H1 (cell line): Measurements from ENCODE around the gene BFSP2. TPM values are rescaled to one million over a fixed set of nuclear protein-coding genes. Genes with fewer than 3 reads are reported as not detected.

Experiments
- CTCF ChIA-PET: fragments of 300-600 bp; sonication (Branson Sonifier 250); formaldehyde crosslinking; loops from one replicate; lab custom pipeline; 2021; ENCODE audit not compliant: partially characterized antibody; lab: Charles Lee
- POLR2A ChIA-PET: fragments of 300-600 bp; sonication (Branson Sonifier 250); formaldehyde crosslinking; loops from one replicate; lab custom pipeline; 2021; ENCODE audit warnings: inconsistent platforms; ENCODE audit not compliant: partially characterized antibody; lab: Charles Lee
- DNase-seq, 2 experiments: peaks; one replicate each; pipeline versions ENCODE4 v3.0.0 to v3.0.0-alpha.2; 2010 to 2022; ENCODE audit warnings: low spot score in 2 of 2, low read depth in 1 of 2, mixed read lengths in 1 of 2
- FAIRE-seq: peaks from 2 replicates; lab custom pipeline; 2011; peaks lifted over from hg19 to GRCh38; lab: Jason Lieb, UNC
- H2AFZ ChIP-seq: 2 replicates; pipeline ENCODE4 v1.8.1; 2012; ENCODE audit warnings: low read length, inconsistent platforms
- H2AK5ac ChIP-seq: 2 replicates; pipeline ENCODE4 v1.6.1; 2013; ENCODE audit warnings: low read depth, low read length
- H2BK120ac ChIP-seq: replicated peaks from 2 replicates; pipeline ENCODE3; 2013; ENCODE audit warnings: low read depth, low read length, inconsistent platforms
- H2BK12ac ChIP-seq: 2 replicates; pipeline ENCODE4 v1.6.1; 2013; ENCODE audit warnings: low read depth, low read length
- H2BK15ac ChIP-seq: 2 replicates; pipeline ENCODE4 v1.6.1; 2013; ENCODE audit warnings: low read length
- H2BK20ac ChIP-seq: 2 replicates; pipeline ENCODE4 v1.6.1; 2013; ENCODE audit warnings: low read length
- H2BK5ac ChIP-seq: 2 replicates; pipeline ENCODE4 v1.6.1; 2013; ENCODE audit warnings: low read depth, low read length
- H3K14ac ChIP-seq: 2 replicates; pipeline ENCODE4 v1.6.1; 2013; ENCODE audit warnings: inconsistent platforms; ENCODE audit not compliant: insufficient read length
- H3K18ac ChIP-seq: 2 replicates; pipeline ENCODE4 v1.6.1; 2013; ENCODE audit warnings: low read length; ENCODE audit errors: extremely low read depth
- H3K23ac ChIP-seq: 2 replicates; pipeline ENCODE4 v1.6.1; 2013; ENCODE audit warnings: inconsistent platforms; ENCODE audit not compliant: insufficient read length
- H3K23me2 ChIP-seq: 2 replicates; pipeline ENCODE4 v1.6.1; 2013; ENCODE audit warnings: low read depth, low read length
- H3K27ac ChIP-seq: 2 replicates; pipeline ENCODE4 v1.6.1; 2011; ENCODE audit warnings: low read depth, low read length, inconsistent platforms
- H3K27me3 ChIP-seq, 4 experiments: replicated peaks in 1 of 4; 1 replicate in 1 of 4; 2 replicates in 3 of 4; pipeline versions ENCODE4 v1.6.1 to v1.8.1; 2011 to 2013; ENCODE audit warnings: low read length in 3 of 4, mild to moderate bottlenecking in 3 of 4, inconsistent platforms in 2 of 4, mixed read lengths in 2 of 4, moderate library complexity in 1 of 4; ENCODE audit not compliant: control insufficient read depth in 3 of 4, insufficient read depth in 3 of 4; ENCODE audit errors: extremely low read depth in 1 of 4
- H3K36me3 ChIP-seq, 4 experiments: 2 replicates each; pipeline versions ENCODE4 v1.6.1 to v1.8.1; 2011 to 2013; ENCODE audit warnings: mild to moderate bottlenecking in 4 of 4, low read length in 3 of 4, moderate library complexity in 2 of 4, control low read depth in 1 of 4, inconsistent platforms in 1 of 4; ENCODE audit not compliant: insufficient read depth in 4 of 4, control insufficient read depth in 2 of 4
- H3K4ac ChIP-seq: replicated peaks from 2 replicates; pipeline ENCODE3; 2013; ENCODE audit warnings: low read length, low read depth, mixed read lengths, inconsistent platforms; ENCODE audit not compliant: insufficient read length
- H3K4me1 ChIP-seq, 4 experiments: replicated peaks in 1 of 4; 1 replicate in 1 of 4; 2 replicates in 3 of 4; pipeline versions ENCODE4 v1.6.1 to v1.8.1; 2011 to 2013; ENCODE audit warnings: low read length in 3 of 4, inconsistent platforms in 2 of 4, mixed read lengths in 1 of 4; ENCODE audit not compliant: insufficient read depth in 4 of 4, control insufficient read depth in 3 of 4
- H3K4me2 ChIP-seq, 2 experiments: 2 replicates each; pipeline versions ENCODE4 v1.6.1 to v1.8.1; 2011 to 2013; ENCODE audit warnings: low read depth in 2 of 2, low read length in 2 of 2, control low read depth in 1 of 2, inconsistent platforms in 1 of 2, mild to moderate bottlenecking in 1 of 2; ENCODE audit not compliant: insufficient read depth in 1 of 2
- H3K4me3 ChIP-seq, 4 experiments: fragments of 200-600, 300-600 bp in 1 of 4; sonication (generic), shearing (Covaris generic), sonication (Bioruptor Twin) in 1 of 4; 2 replicates each; pipeline versions ENCODE4 v1.5.1 to v1.8.1; 2011 to 2016; ENCODE audit warnings: low read length in 4 of 4, low read depth in 3 of 4, control low read depth in 2 of 4, inconsistent platforms in 2 of 4, mild to moderate bottlenecking in 2 of 4, mixed read lengths in 1 of 4, moderate library complexity in 1 of 4; ENCODE audit not compliant: insufficient read depth in 2 of 4; ENCODE audit errors: extremely low read depth in 1 of 4
- H3K56ac ChIP-seq: replicated peaks from 2 replicates; pipeline ENCODE3; 2013; ENCODE audit warnings: low read depth, mild to moderate bottlenecking, mixed read lengths, low read length, inconsistent platforms; ENCODE audit not compliant: insufficient read length
- H3K79me1 ChIP-seq: 2 replicates; pipeline ENCODE4 v1.6.1; 2013; ENCODE audit warnings: low read depth, low read length, control low read depth
- H3K79me2 ChIP-seq, 2 experiments: 2 replicates each; pipeline versions ENCODE4 v1.6.1 to v1.8.1; 2012 to 2013; ENCODE audit warnings: low read length in 2 of 2, mild to moderate bottlenecking in 2 of 2, inconsistent platforms in 1 of 2; ENCODE audit not compliant: insufficient read depth in 2 of 2, control insufficient read depth in 1 of 2
- H3K9ac ChIP-seq, 4 experiments: replicated peaks in 1 of 4; 1 replicate in 1 of 4; 2 replicates in 3 of 4; pipeline versions ENCODE4 v1.6.1 to v1.8.1; 2011 to 2013; ENCODE audit warnings: low read depth in 3 of 4, low read length in 3 of 4, control low read depth in 2 of 4, mild to moderate bottlenecking in 2 of 4, moderate library complexity in 2 of 4, inconsistent platforms in 1 of 4; ENCODE audit errors: extremely low read depth in 1 of 4
- H3K9me3 ChIP-seq, 2 experiments: 2 replicates each; pipeline versions ENCODE4 v1.6.1 to v1.8.1; 2012 to 2013; ENCODE audit warnings: mild to moderate bottlenecking in 2 of 2, moderate library complexity in 2 of 2, control low read depth in 1 of 2, inconsistent platforms in 1 of 2, low read depth in 1 of 2, low read length in 1 of 2, mixed read lengths in 1 of 2; ENCODE audit not compliant: insufficient read depth in 2 of 2
- H4K20me1 ChIP-seq, 2 experiments: replicated peaks in 1 of 2; 2 replicates each; pipeline versions ENCODE3 to v1.8.1; 2011 to 2013; ENCODE audit warnings: inconsistent platforms in 2 of 2, low read length in 2 of 2, mild to moderate bottlenecking in 1 of 2; ENCODE audit not compliant: insufficient read depth in 2 of 2, control insufficient read depth in 1 of 2
- H4K5ac ChIP-seq: 2 replicates; pipeline ENCODE4 v1.6.1; 2013; ENCODE audit warnings: low read length, low read depth, mixed read lengths, inconsistent platforms; ENCODE audit not compliant: insufficient read length
- H4K8ac ChIP-seq: 2 replicates; pipeline ENCODE4 v1.8.0; 2013; ENCODE audit warnings: mild to moderate bottlenecking, moderate library complexity, low read length, inconsistent platforms; ENCODE audit not compliant: insufficient read depth; ENCODE audit errors: extremely low read depth
- H4K91ac ChIP-seq: replicated peaks from 2 replicates; pipeline ENCODE3; 2013; ENCODE audit warnings: low read length, mixed read lengths, inconsistent platforms; ENCODE audit not compliant: insufficient read length
- BCL11A ChIP-seq, 2 experiments: IDR thresholded peaks; one replicate each; pipeline ENCODE4 v1.6.1; 2011; ENCODE audit warnings: low read depth in 2 of 2, low read length in 2 of 2, mild to moderate bottlenecking in 2 of 2
- BRCA1 ChIP-seq: IDR thresholded peaks from 2 replicates; pipeline ENCODE4 v1.6.1; 2012; ENCODE audit warnings: low read depth, low read length, improper control_type of control experiment
- CBX8 ChIP-seq: fragments of 300-800, 300-1000 bp; sonication (generic); IDR thresholded peaks from 2 replicates; pipeline ENCODE4 v1.7.1; 2016; ENCODE audit warnings: low read depth, low read length, borderline replicate concordance
- CHD2 ChIP-seq: IDR thresholded peaks from 2 replicates; pipeline ENCODE4 v1.6.1; 2012; ENCODE audit warnings: low read length, improper control_type of control experiment
- EGR1 ChIP-seq: IDR thresholded peaks from 2 replicates; pipeline ENCODE4 v1.6.1; 2011; ENCODE audit warnings: low read depth, low read length, borderline replicate concordance
- FOSL1 ChIP-seq: IDR thresholded peaks from 2 replicates; pipeline ENCODE4 v1.6.1; 2011; ENCODE audit warnings: mild to moderate bottlenecking, low read depth, low read length, moderate library complexity; ENCODE audit not compliant: insufficient read depth
- JUND ChIP-seq: IDR thresholded peaks from 2 replicates; pipeline ENCODE4 v1.6.1; 2011; ENCODE audit warnings: mild to moderate bottlenecking, improper control_type of control experiment, low read length
- MAFK ChIP-seq: IDR thresholded peaks from 2 replicates; pipeline ENCODE4 v1.6.1; 2012; ENCODE audit warnings: low read depth, mild to moderate bottlenecking, improper control_type of control experiment, low read length
- POLR2A ChIP-seq, 2 experiments: IDR thresholded peaks; 1 replicate in 1 of 2; 2 replicates in 1 of 2; pipeline ENCODE4 v1.6.1; 2011; ENCODE audit warnings: low read depth in 2 of 2, low read length in 2 of 2, mild to moderate bottlenecking in 2 of 2; ENCODE audit errors: control extremely low read depth in 1 of 2
- SIRT6 ChIP-seq: IDR thresholded peaks from one replicate; pipeline ENCODE4 v1.7.1; 2012; ENCODE audit warnings: low read length, inconsistent platforms
- TAF7 ChIP-seq: optimal IDR thresholded peaks from 2 replicates; pipeline ENCODE3; 2011; ENCODE audit warnings: low read depth, mild to moderate bottlenecking, inconsistent platforms, low read length, moderate library complexity, borderline replicate concordance
- TBP ChIP-seq: IDR thresholded peaks from 2 replicates; pipeline ENCODE4 v1.6.1; 2011; ENCODE audit warnings: low read depth, low read length, improper control_type of control experiment
- TCF12 ChIP-seq: IDR thresholded peaks from 2 replicates; pipeline ENCODE4 v1.6.1; 2011; ENCODE audit warnings: low read depth, mild to moderate bottlenecking, low read length
- TEAD4 ChIP-seq: IDR thresholded peaks from 2 replicates; pipeline ENCODE4 v1.6.1; 2012; ENCODE audit warnings: low read depth, low read length, inconsistent platforms, mixed read lengths
- WGBS, 2 experiments: shearing (Covaris generic) in 1 of 2; methylation state at CpG; one replicate each; pipeline versions ENCODE4 v1.1.6 to v1.1.7; 2013 to 2015; ENCODE audit warnings: low lambda C conversion rate in 2 of 2, mixed read lengths in 2 of 2, inconsistent platforms in 1 of 2, low coverage in 1 of 2, missing lambda C conversion rate in 1 of 2; ENCODE audit not compliant: insufficient replicate concordance in 2 of 2, insufficient coverage in 1 of 2, insufficient read length in 1 of 2; ENCODE audit errors: extremely low coverage in 1 of 2, missing lambda C conversion rate in 1 of 2; 5-methylcytosine and 5-hydroxymethylcytosine counted together
- polyA plus RNA-seq, 7 experiments: library from polyadenylated mRNA; depleted of rRNA in 3 of 7; stranded (reverse) in 5 of 7; unstranded in 2 of 7; fragments of >200 nt in 5 of 7; fragments of 200-250 nt in 2 of 7; gene quantifications; 1 replicate in 5 of 7; 2 replicates in 1 of 7; 4 replicates in 1 of 7; pipeline versions ENCODE4 v1.2.1 to v1.2.3, GENCODE V29; 2011 to 2013; ENCODE audit warnings: missing spikeins in 2 of 7, mixed read lengths in 2 of 7
- total RNA-seq: library from RNA; stranded (reverse); fragmentation: NEBNext Ultra II Directional; extraction: Animal tissue kit (Norgen Biotek cat#: 25700); gene quantifications from 2 replicates; pipeline ENCODE4 v1.2.1, GENCODE V29; 2021

The BFSP2 gene
- total and polyA plus RNA-seq, 2 of the 8 experiments (the other 6 are each of a cell fraction or from before 2014, with no cell fraction given) = not detected

GRCh38 chr3:133445108-133445507 is 45.3 kb downstream of the BFSP2 start:
- no peaks in the 10 kb centered on the region for H3K23me2 ChIP-seq
- TF ChIP-seq BRCA1 = no peak
- no peak for TF ChIP-seq TCF12
- TF ChIP-seq FOSL1 = no peak
- no peak for TF ChIP-seq TAF7
- no peak for TF ChIP-seq TBP
- TF ChIP-seq CHD2 = no peak
- no peak for TF ChIP-seq CBX8
- no peak for TF ChIP-seq JUND
- no peak for TF ChIP-seq TEAD4
- TF ChIP-seq EGR1 = no peak
- TF ChIP-seq BCL11A (IDR thresholded peaks at IDR 0.05; ENCODE audit: low read depth in 2 of 2, low read length in 2 of 2) = no peak
- TF ChIP-seq POLR2A (IDR thresholded peaks at IDR 0.05; ENCODE audit: control extremely low read depth in 1 of 2, low read depth in 2 of 2, low read length in 2 of 2) = no peak
- no peak for TF ChIP-seq MAFK
- TF ChIP-seq SIRT6 = no peak
- TF ChIP-seq, all 59 proteins: peak for 0
- H3K9ac ChIP-seq = no peak overlapping the region
- CTCF ChIA-PET = interaction anchor here (0.6 to 3.5 kb wide), 2 partner anchors 11 to 115 kb away, joined by 3 to 21 read pairs; no protein-coding TSS in a partner anchor
- H4K5ac ChIP-seq = no peak overlapping the region
- no peak overlapping the region for H4K91ac ChIP-seq
- no peak overlapping the region for H3K4ac ChIP-seq
- H2BK120ac ChIP-seq = no peak overlapping the region
- no peaks in the 10 kb centered on the region for H3K79me1 ChIP-seq
- no peaks in the 10 kb centered on the region for H3K27me3 ChIP-seq
- no peak overlapping the region for H3K18ac ChIP-seq
- no peaks in the 10 kb centered on the region for H3K79me2 ChIP-seq
- H2AK5ac ChIP-seq = no peak overlapping the region
- no peaks in the 10 kb centered on the region for H3K36me3 ChIP-seq
- no peak overlapping the region for H2BK12ac ChIP-seq
- no peak overlapping the region for H2BK15ac ChIP-seq
- no peak overlapping the region for H3K4me2 ChIP-seq
- DNase-seq (no peak), FAIRE-seq (no peak)
- no peak overlapping the region for H3K14ac ChIP-seq
- no peak overlapping the region for H2BK5ac ChIP-seq
- no peak overlapping the region for H3K4me3 ChIP-seq
- POLR2A ChIA-PET = no interaction called here
- H4K8ac ChIP-seq = no peak overlapping the region
- no peak overlapping the region for H3K56ac ChIP-seq
- H3K9me3 ChIP-seq = no peaks in the 10 kb centered on the region
- WGBS, 2 experiments = 95% methylated on average over 2 of the region's 2 CpGs; no CpG with 5 or more reads in 1 of the 2 experiments
- no peak overlapping the region for H3K23ac ChIP-seq
- H3K27ac ChIP-seq = no peak overlapping the region
- no peak overlapping the region for H2AFZ ChIP-seq
- H2BK20ac ChIP-seq = no peak overlapping the region
- no peaks in the 10 kb centered on the region for H4K20me1 ChIP-seq
- no peaks in the 10 kb centered on the region for H3K4me1 ChIP-seq
